ENCODE results near the gene PLA2G6. TPM values are rescaled to one million over a fixed set of nuclear protein-coding genes. Genes with fewer than 3 reads are reported as not detected.
A peak's percentile ranks its signal among the peaks of the same experiment; 100 is the strongest.

Gene PLA2G6
- total RNA-seq, 4 donors from 2014 or later, result 30.7 to 327 (median 72.3) TPM

GRCh38 chr22:38098410-38099249, 83.0 kb downstream of the PLA2G6 start:
- intact Hi-C loops (cut with DNase I; ENCODE audit: low total_unique reads) (no loop called here), in situ Hi-C loops (cut with MboI; ENCODE audit: low pct_ligation_motif_present in 1 of 4, low pct_unique_long_range_greater_than_20kb in 1 of 4, low sequenced_read_pairs in 3 of 4) (no loop called here)
- TF ChIP-seq CTCF (IDR thresholded peaks at IDR 0.05), result no peak
- TF ChIP-seq POLR2AphosphoS5 (IDR thresholded peaks at IDR 0.05), result no peak
- TF ChIP-seq POLR2A (IDR thresholded peaks at IDR 0.05), result no peak
- TF ChIP-seq EP300 (IDR thresholded peaks at IDR 0.05; ENCODE audit: low read depth), result no peak
- DNase-seq, result no peak
- H3K36me3 ChIP-seq, result peaks cover 0 to 14% (median 5%) of the 10 kb centered on the region in 4 donors
- peaks cover 0 to 13% (median 5%) of the 10 kb centered on the region in 4 donors for H3K4me1 ChIP-seq
- 29 to 46% methylated on average over 1 to 9 of the region's 9 CpGs for WGBS, 2 donors (ENCODE audit: low coverage in 1 of 2)
- H3K27me3 ChIP-seq, result no peaks in the 10 kb centered on the region
- peak overlapping the region in 1 of 4 donors; percentile 0 for H3K27ac ChIP-seq
- no peak overlapping the region for H3K4me3 ChIP-seq
- H3K9me3 ChIP-seq, result no peaks in the 10 kb centered on the region

- no peaks in the 10 kb centered on the region for H3K27me3 ChIP-seq
- 45 to 65% methylated on average over 2 to 32 of the region's 32 CpGs for WGBS, 2 donors (ENCODE audit: low coverage in 1 of 2)
- no peaks in the 10 kb centered on the region for H3K9me3 ChIP-seq
- TF ChIP-seq EP300 (IDR thresholded peaks at IDR 0.05; ENCODE audit: low read depth), result no peak
- TF ChIP-seq POLR2AphosphoS5 (IDR thresholded peaks at IDR 0.05), result no peak
- no peak for TF ChIP-seq CTCF (IDR thresholded peaks at IDR 0.05)
- TF ChIP-seq POLR2A (IDR thresholded peaks at IDR 0.05), result no peak
- in situ Hi-C loops (cut with MboI; ENCODE audit: low pct_ligation_motif_present in 1 of 4, low pct_unique_long_range_greater_than_20kb in 1 of 4, low sequenced_read_pairs in 3 of 4), result no loop called here
- DNase-seq, result no peak
- H3K36me3 ChIP-seq, result peaks cover 0 to 14% (median 5%) of the 10 kb centered on the region in 4 donors
- intact Hi-C loops (cut with DNase I; ENCODE audit: low total_unique reads), result no loop called here
- H3K4me3 ChIP-seq, result no peak overlapping the region
- H3K4me1 ChIP-seq, result peaks cover 0 to 13% (median 5%) of the 10 kb centered on the region in 4 donors
- H3K27ac ChIP-seq, result no peak overlapping the region
These were observed 83.8 kb downstream of the PLA2G6 start for GRCh38 chr22:38097557-38098409.

DNA sequence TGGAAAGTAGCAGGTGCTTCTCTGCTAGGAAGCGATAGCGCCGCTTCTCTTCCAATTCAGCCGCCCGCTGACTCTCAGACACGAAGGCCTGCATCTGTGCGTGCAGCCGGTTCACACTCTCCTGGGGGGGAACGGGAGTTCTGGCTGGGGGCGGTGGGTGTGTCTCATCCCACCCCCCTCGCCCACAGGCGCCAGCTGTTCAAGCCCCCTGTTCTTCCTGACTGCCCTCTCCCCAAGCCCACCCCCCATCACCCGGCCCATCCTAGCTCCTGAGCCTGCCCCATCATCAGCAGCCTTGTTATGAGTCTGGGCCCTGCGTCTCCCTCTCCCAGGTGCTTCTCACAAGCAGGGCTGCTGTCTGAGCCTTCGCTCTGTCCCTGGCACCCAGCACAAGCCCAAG, 84.6 kb downstream of the PLA2G6 start:
- intact Hi-C loops (cut with DNase I; ENCODE audit: low total_unique reads), result no loop called here
- no peaks in the 10 kb centered on the region for H3K9me3 ChIP-seq
- in situ Hi-C loops (cut with MboI; ENCODE audit: low pct_ligation_motif_present in 1 of 4, low pct_unique_long_range_greater_than_20kb in 1 of 4, low sequenced_read_pairs in 3 of 4), result no loop called here
- no peak overlapping the region for H3K4me3 ChIP-seq
- H3K27ac ChIP-seq, result no peak overlapping the region
- peaks cover 0 to 14% (median 5%) of the 10 kb centered on the region in 4 donors for H3K36me3 ChIP-seq
- no peaks in the 10 kb centered on the region for H3K27me3 ChIP-seq
- DNase-seq, result no peak
- peaks cover 0 to 13% (median 5%) of the 10 kb centered on the region in 4 donors for H3K4me1 ChIP-seq
- no peak for TF ChIP-seq POLR2A (IDR thresholded peaks at IDR 0.05)
- no peak for TF ChIP-seq POLR2AphosphoS5 (IDR thresholded peaks at IDR 0.05)
- TF ChIP-seq EP300 (IDR thresholded peaks at IDR 0.05; ENCODE audit: low read depth), result no peak
- no peak for TF ChIP-seq CTCF (IDR thresholded peaks at IDR 0.05)
- WGBS, 2 donors (ENCODE audit: low coverage in 1 of 2), result 82% methylated on average over 15 of the region's 15 CpGs; no CpG with 5 or more reads in 1 of the 2 donors

DNA sequence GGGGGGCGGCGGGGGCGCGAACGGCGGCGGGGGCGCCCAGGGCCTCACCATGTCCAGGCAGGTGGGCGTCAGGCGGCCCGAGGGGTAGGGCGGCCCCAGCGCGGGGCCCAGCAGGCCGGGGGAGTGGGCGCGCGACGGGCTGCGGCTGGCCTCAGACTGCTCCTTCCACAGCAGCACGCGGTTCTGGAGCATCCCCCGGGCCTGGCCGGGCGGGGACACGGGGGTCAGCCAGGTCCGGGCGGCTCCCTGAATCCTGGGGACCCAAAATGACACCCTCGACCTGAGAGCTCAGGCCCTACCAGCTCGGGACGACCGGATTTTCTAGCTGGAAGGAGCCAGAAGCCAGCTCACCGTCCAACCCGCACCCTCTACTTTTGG, 92.2 kb downstream of the PLA2G6 start:
- H3K4me1 ChIP-seq, result peaks cover 0 to 9% (median 4%) of the 10 kb centered on the region in 4 donors
- no peak overlapping the region for H3K4me3 ChIP-seq
- TF ChIP-seq CTCF (IDR thresholded peaks at IDR 0.05), result no peak
- TF ChIP-seq POLR2AphosphoS5 (IDR thresholded peaks at IDR 0.05), result no peak
- no peak for TF ChIP-seq POLR2A (IDR thresholded peaks at IDR 0.05)
- TF ChIP-seq EP300 (IDR thresholded peaks at IDR 0.05; ENCODE audit: low read depth), result no peak
- peaks cover 14% of the 10 kb centered on the region for H3K27me3 ChIP-seq
- intact Hi-C loops (cut with DNase I; ENCODE audit: low total_unique reads), result no loop called here
- H3K9me3 ChIP-seq, result no peaks in the 10 kb centered on the region
- no peaks in the 10 kb centered on the region for H3K36me3 ChIP-seq
- no peak overlapping the region for H3K27ac ChIP-seq
- WGBS, 2 donors (ENCODE audit: low coverage in 1 of 2), result 61% methylated on average over 24 of the region's 34 CpGs; no CpG with 5 or more reads in 1 of the 2 donors
- DNase-seq, result no peak
- in situ Hi-C loops (cut with MboI; ENCODE audit: low pct_ligation_motif_present in 1 of 4, low pct_unique_long_range_greater_than_20kb in 1 of 4, low sequenced_read_pairs in 3 of 4), result no loop called here
